ENCODE data around the gene PHC1.
A peak's percentile ranks its signal among the peaks of the same experiment; 100 is the strongest.
"Not testable (repeated sequence)": the region's sequence is repeated elsewhere in the genome, so short reads cannot be mapped to it uniquely, and the experiment has no call there.

The PHC1 gene

DNA sequence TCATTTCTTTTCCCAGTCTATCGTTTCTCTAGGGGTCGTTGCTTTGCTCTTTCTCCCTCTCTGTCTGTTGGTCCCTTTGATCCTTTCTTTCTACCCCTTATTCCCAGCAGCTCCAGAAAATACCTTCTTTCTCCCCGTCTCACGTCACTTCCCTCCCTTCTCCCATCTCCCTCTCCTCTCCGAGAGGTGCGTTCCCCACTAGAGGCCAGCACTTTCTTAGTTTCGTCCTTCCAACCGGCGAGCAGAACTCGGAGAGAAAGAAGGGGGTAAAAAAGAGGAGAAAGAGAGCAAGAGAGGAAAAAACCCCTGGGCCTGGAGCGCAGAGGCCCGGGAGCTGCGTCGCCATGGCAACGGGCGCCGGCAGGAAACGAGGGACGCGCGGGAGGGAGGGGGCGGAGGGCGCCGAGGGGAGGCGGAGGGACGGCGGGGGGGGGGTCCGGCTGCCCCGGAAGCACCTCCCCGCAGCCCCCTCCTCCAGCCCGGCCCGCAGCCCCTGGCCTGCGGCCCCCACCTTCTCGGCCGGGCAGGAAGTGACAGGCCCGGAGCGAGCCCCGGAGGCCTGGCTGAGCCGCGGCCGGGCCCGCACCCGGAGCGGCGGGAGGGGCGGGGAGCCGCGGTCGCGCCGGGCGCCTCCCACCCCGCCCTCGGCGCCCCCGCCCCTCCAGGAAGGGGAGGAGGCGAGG is at the start of gene PHC1:
Gene PHC1, plus strand, starts transcription at position 477 of the 683 bp plus-strand sequence. CDS start 3,169 bp downstream, outside the sequence.
- Histone ChIP-seq H3K9ac (ENCODE audit: low read depth, low read length) (peak within 1 kb of the TSS; percentile 56), H3K79me2 (ENCODE audit: insufficient read depth, low read length) (peaks cover 21% of the 10 kb centered on the region), H3K4me1 (ENCODE audit: insufficient read depth, low read length) (peaks cover 34% of the 10 kb centered on the region), H2AFZ (ENCODE audit: low read depth, low read length) (peak within 1 kb of the TSS; percentile 85), H3K27ac (ENCODE audit: low read length) (peak within 1 kb of the TSS; percentile 72), H3K4me3 (ENCODE audit: low read depth in 1 of 2, low read length in 2 of 2) (peak within 1 kb of the TSS; percentile 48 to 82; a peak in 3 of 4 replicates), H3K4me2 (ENCODE audit: insufficient read depth, low read length) (peak within 1 kb of the TSS; percentile 81)
- not testable (repeated sequence) for H3K27me3 ChIP-seq (ENCODE audit: insufficient read depth, low read length, poor library complexity); H4K20me1 ChIP-seq (ENCODE audit: insufficient read depth, low read length); H3K9me3 ChIP-seq (ENCODE audit: insufficient read depth, low read length, severe bottlenecking); H3K36me3 ChIP-seq (ENCODE audit: insufficient read depth, low read length)
- TF ChIP-seq, protein P1, sequence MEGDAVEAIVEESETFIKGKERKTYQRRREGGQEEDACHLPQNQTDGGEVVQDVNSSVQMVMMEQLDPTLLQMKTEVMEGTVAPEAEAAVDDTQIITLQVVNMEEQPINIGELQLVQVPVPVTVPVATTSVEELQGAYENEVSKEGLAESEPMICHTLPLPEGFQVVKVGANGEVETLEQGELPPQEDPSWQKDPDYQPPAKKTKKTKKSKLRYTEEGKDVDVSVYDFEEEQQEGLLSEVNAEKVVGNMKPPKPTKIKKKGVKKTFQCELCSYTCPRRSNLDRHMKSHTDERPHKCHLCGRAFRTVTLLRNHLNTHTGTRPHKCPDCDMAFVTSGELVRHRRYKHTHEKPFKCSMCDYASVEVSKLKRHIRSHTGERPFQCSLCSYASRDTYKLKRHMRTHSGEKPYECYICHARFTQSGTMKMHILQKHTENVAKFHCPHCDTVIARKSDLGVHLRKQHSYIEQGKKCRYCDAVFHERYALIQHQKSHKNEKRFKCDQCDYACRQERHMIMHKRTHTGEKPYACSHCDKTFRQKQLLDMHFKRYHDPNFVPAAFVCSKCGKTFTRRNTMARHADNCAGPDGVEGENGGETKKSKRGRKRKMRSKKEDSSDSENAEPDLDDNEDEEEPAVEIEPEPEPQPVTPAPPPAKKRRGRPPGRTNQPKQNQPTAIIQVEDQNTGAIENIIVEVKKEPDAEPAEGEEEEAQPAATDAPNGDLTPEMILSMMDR (IDR thresholded peaks at IDR 0.05; ENCODE audit: borderline replicate concordance, extremely low read depth, low read length, poor library complexity, severe bottlenecking), result peak; percentile 63
- ATAC-seq (ENCODE audit: insufficient read depth, low read depth) (peak; percentile 71), DNase-seq (peak; percentile 87)

DNA sequence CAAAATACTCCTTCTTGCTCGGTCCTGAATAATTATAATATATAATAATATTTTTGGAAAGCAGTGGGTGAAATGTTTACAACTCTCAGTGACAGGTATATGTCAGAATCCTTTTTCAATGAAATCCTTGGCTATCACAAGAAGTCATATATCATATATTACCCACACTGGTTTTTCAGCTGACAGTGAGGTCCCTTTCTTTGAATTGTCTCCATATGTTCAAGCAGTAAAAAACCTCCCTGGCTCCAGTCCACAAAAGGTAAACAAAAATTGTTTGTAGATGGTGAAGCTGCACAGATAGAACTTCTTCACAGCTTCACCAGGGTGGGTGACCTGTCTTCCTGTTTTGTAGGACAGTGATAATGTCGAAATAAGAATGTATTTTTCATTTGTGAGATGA is 47.9 kb upstream of the PHC1 start:
- no peak overlapping the region for H3K4me2 ChIP-seq (ENCODE audit: insufficient read depth, low read length)
- H4K20me1 ChIP-seq (ENCODE audit: insufficient read depth, low read length), result no peaks in the 10 kb centered on the region
- no peak overlapping the region for H3K4me3 ChIP-seq (ENCODE audit: low read depth in 1 of 2, low read length in 2 of 2)
- no peaks in the 10 kb centered on the region for H3K36me3 ChIP-seq (ENCODE audit: insufficient read depth, low read length)
- no peak for ATAC-seq (ENCODE audit: insufficient read depth, low read depth)
- no peaks in the 10 kb centered on the region for H3K79me2 ChIP-seq (ENCODE audit: insufficient read depth, low read length)
- DNase-seq, result no peak
- no peak overlapping the region for H3K27ac ChIP-seq (ENCODE audit: low read length)
- no peak overlapping the region for H3K9ac ChIP-seq (ENCODE audit: low read depth, low read length)
- H2AFZ ChIP-seq (ENCODE audit: low read depth, low read length), result no peak overlapping the region
- H3K9me3 ChIP-seq (ENCODE audit: insufficient read depth, low read length, severe bottlenecking), result no peaks in the 10 kb centered on the region
- TF ChIP-seq EZH2 (IDR thresholded peaks at IDR 0.05; ENCODE audit: borderline replicate concordance, low read depth, low read length, severe bottlenecking), result no peak
- TF ChIP-seq, protein P1 (IDR thresholded peaks at IDR 0.05; ENCODE audit: borderline replicate concordance, extremely low read depth, low read length, poor library complexity, severe bottlenecking), result no peak
- H3K27me3 ChIP-seq (ENCODE audit: insufficient read depth, low read length, poor library complexity), result peaks cover 5% of the 10 kb centered on the region
- no peaks in the 10 kb centered on the region for H3K4me1 ChIP-seq (ENCODE audit: insufficient read depth, low read length)

DNA sequence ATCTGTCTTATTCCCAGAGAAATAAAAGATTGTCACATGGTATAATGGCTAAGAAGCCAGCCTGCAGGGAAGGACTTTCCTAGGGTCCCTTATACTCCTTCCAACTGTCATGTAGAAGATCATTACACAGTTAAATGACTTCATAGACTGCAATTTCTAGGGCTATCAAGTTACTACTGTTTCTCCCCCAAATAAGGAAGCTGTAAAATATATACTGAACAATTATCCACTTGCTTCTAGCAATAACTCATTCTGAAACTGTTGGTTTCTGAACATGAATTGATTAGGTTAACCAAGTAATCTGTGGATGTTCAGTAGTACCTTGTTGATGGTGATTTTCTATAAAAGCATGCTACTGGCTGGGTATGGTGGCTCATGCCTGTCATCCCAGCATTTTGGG is 47.3 kb upstream of the PHC1 start:
- no peak for ATAC-seq (ENCODE audit: insufficient read depth, low read depth)
- no peak for DNase-seq
- no peaks in the 10 kb centered on the region for H4K20me1 ChIP-seq (ENCODE audit: insufficient read depth, low read length)
- no peak overlapping the region for H3K27ac ChIP-seq (ENCODE audit: low read length)
- no peak overlapping the region for H3K4me3 ChIP-seq (ENCODE audit: low read depth in 1 of 2, low read length in 2 of 2)
- H3K4me2 ChIP-seq (ENCODE audit: insufficient read depth, low read length), result no peak overlapping the region
- no peaks in the 10 kb centered on the region for H3K79me2 ChIP-seq (ENCODE audit: insufficient read depth, low read length)
- H3K36me3 ChIP-seq (ENCODE audit: insufficient read depth, low read length), result no peaks in the 10 kb centered on the region
- H2AFZ ChIP-seq (ENCODE audit: low read depth, low read length), result no peak overlapping the region
- peaks cover 5% of the 10 kb centered on the region for H3K27me3 ChIP-seq (ENCODE audit: insufficient read depth, low read length, poor library complexity)
- TF ChIP-seq EZH2 (IDR thresholded peaks at IDR 0.05; ENCODE audit: borderline replicate concordance, low read depth, low read length, severe bottlenecking), result no peak
- TF ChIP-seq, protein P1 (IDR thresholded peaks at IDR 0.05; ENCODE audit: borderline replicate concordance, extremely low read depth, low read length, poor library complexity, severe bottlenecking), result no peak
- H3K9ac ChIP-seq (ENCODE audit: low read depth, low read length), result no peak overlapping the region
- H3K9me3 ChIP-seq (ENCODE audit: insufficient read depth, low read length, severe bottlenecking), result no peaks in the 10 kb centered on the region
- no peaks in the 10 kb centered on the region for H3K4me1 ChIP-seq (ENCODE audit: insufficient read depth, low read length)

Measured in DND-41 (cell line).